GM08714 (cell line): ENCODE data around the gene CCDC24.

Source experiments
- H3K4me3 ChIP-seq: fragments of 200-500 bp; sonication (Bioruptor generic); 2 replicates; pipeline ENCODE4 v1.5.1; 2014; ENCODE audit warnings: mild to moderate bottlenecking, low read length, inconsistent platforms
- ZNF274 ChIP-seq: IDR thresholded peaks from 2 replicates; pipeline ENCODE4 v1.6.1; 2012; ENCODE audit warnings: mild to moderate bottlenecking, low read depth, low read length

Gene CCDC24

DNA sequence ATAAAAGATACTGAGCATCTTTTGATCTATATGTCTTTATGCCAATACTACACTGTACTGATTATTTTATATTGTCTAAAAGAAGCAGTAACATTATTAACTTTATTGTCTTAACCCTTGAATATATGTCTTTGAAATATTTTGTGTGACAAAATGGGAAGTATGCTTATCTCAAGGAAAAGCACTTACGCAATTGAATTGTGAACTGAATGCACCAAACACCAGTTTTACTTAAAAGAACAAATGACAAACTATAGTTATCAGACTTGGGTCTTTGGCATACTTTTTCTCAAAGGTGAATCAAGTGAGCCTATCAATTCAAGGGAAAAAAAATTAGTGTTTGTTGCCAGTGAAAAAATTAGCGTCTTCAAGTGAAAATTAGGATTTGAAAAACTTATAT, 49.0 kb downstream of the CCDC24 start:
- TF ChIP-seq ZNF274, result no peak
- H3K4me3 ChIP-seq, result no peak overlapping the region

DNA sequence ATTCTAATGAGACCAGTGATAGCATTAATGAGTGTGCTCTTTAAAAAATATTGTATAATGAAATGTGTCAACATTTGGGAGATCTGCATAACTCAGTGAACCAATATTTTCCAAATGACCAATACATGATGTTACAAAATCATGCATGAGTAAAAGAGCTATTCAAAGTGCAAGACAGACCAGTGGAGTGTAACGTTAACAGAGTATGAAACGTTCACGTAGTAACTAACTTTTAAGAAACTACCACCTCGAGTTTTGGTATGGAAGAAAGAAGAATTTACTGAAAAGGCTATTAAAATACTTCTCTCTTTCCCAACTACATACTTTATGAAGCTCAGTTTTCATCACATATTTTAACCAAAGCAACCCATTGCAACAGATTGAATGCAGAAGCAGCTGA, 49.4 kb downstream of the CCDC24 start:
- no peak for TF ChIP-seq ZNF274
- H3K4me3 ChIP-seq, result no peak overlapping the region

- no peak overlapping the region for H3K4me3 ChIP-seq
- TF ChIP-seq ZNF274, result no peak
These were observed 52.0 kb downstream of the CCDC24 start for GRCh38 chr1:44043176-44044070.

DNA sequence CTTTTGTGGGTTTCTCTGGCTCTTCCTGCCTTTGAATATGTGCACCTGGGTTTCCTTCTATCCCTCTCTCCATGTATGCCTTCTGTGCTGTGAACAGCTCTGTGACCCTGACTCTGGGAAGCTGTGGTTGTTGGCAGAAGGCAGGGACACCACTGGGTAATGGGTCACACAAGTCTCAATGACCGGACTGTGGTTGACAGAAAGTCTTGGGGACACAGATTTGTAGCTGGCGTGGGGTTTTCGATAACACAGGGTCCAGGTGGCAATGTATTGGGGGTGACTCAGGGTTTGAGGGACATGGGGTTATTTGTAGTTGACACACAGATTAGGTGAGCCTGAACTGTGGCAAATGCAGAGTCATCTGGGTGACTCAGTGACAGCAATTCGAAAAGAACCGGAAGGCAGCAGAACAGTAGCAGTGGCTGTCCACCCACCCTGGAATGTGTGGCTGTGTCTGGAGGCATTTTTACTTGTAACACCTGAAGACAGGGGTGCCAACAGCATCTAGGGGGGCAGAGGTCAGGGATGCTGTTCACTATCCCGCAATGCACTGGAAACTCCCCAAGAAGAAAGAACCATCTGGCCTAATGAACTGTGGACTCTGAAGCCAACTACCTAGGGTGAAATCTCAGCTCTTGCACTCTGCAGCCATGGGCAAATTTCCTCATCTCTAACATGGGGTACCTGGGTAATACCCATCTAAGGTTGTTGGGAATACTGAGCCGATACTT, 52.8 kb downstream of the CCDC24 start:
- no peak overlapping the region for H3K4me3 ChIP-seq

GRCh38 chr1:44045064-44045463, 53.7 kb downstream of the CCDC24 start:
- no peak for TF ChIP-seq ZNF274
- H3K4me3 ChIP-seq, result no peak overlapping the region

More for the DNA sequence above, 52.8 kb downstream of the CCDC24 start:
- no peak for TF ChIP-seq ZNF274
